HepG2 (cell line): ENCODE data around the gene IMPDH2. TPM values are rescaled to one million over a fixed set of nuclear protein-coding genes. Genes with fewer than 3 reads are reported as not detected.

Experiments
- ATF7 ChIP-seq, 2 experiments: fragments of 450-650 bp in 1 of 2; sonication (generic) in 1 of 2; formaldehyde crosslinking in 1 of 2; IDR thresholded peaks; 2 replicates each; pipeline versions ENCODE4 v1.4.0 to v1.6.1; 2016 to 2020; ENCODE audit warnings: antibody characterized with exemption in 1 of 2, mild to moderate bottlenecking in 1 of 2, missing genetic modification reagents in 1 of 2
- IKZF1 ChIP-seq: fragments of 450-650 bp; IDR thresholded peaks from 2 replicates; pipeline ENCODE4 v1.7.1; 2016
- LCORL ChIP-seq, 2 experiments: fragments of 450-650 bp in 1 of 2; sonication (generic) in 1 of 2; formaldehyde crosslinking in 1 of 2; IDR thresholded peaks; 2 replicates each; pipeline versions ENCODE4 v1.5.0 to v1.6.1; 2017 to 2020; ENCODE audit warnings: antibody characterized with exemption in 1 of 2, missing genetic modification reagents in 1 of 2
- MAFG ChIP-seq: sonication (generic); formaldehyde crosslinking; IDR thresholded peaks from 2 replicates; pipeline ENCODE4 v1.5.1; 2020; ENCODE audit warnings: mild to moderate bottlenecking, missing genetic modification reagents
- MIER2 ChIP-seq: IDR thresholded peaks from 2 replicates; pipeline ENCODE4 v1.6.1; 2016; ENCODE audit warnings: missing biosample characterization, missing genetic modification reagents
- PLRG1 ChIP-seq: fragments of 450-650 bp; conservative IDR thresholded peaks from 2 replicates; pipeline ENCODE4 v1.6.1; 2016
- POLR2AphosphoS2 ChIP-seq: IDR thresholded peaks from 2 replicates; pipeline ENCODE4 v1.6.1; 2011; ENCODE audit warnings: low read depth, low read length, improper control_type of control experiment
- PRDM4 ChIP-seq: sonication (generic); formaldehyde crosslinking; IDR thresholded peaks from 2 replicates; pipeline ENCODE4 v1.9.0; 2021; ENCODE audit warnings: missing genetic modification reagents, borderline replicate concordance
- SMYD3 ChIP-seq: sonication (generic); formaldehyde crosslinking; IDR thresholded peaks from 2 replicates; pipeline ENCODE4 v1.8.1; 2023; ENCODE audit warnings: mild to moderate bottlenecking, missing genetic modification reagents
- THAP11 ChIP-seq: IDR thresholded peaks from 2 replicates; pipeline ENCODE4 v1.6.1; 2016; ENCODE audit warnings: missing biosample characterization, missing genetic modification reagents
- TIGD3 ChIP-seq: sonication (generic); formaldehyde crosslinking; IDR thresholded peaks from 2 replicates; pipeline ENCODE4 v1.5.1; 2020; ENCODE audit warnings: mild to moderate bottlenecking, missing genetic modification reagents, borderline replicate concordance
- ZEB1 ChIP-seq: IDR thresholded peaks from 2 replicates; pipeline ENCODE4 v1.6.1; 2012; ENCODE audit warnings: mild to moderate bottlenecking, low read depth, inconsistent platforms; ENCODE audit not compliant: insufficient replicate concordance
- ZNF335 ChIP-seq: sonication (generic); formaldehyde crosslinking; IDR thresholded peaks from 2 replicates; pipeline ENCODE4 v1.4.0; 2020; ENCODE audit warnings: missing genetic modification reagents
- ZNF441 ChIP-seq: sonication (generic); formaldehyde crosslinking; IDR thresholded peaks from 2 replicates; pipeline ENCODE4 v1.7.0; 2021; ENCODE audit warnings: missing genetic modification reagents, borderline replicate concordance
- ZNF724P ChIP-seq: sonication (generic); formaldehyde crosslinking; IDR thresholded peaks from 2 replicates; pipeline ENCODE4 v1.8.0; 2022; ENCODE audit warnings: missing genetic modification reagents, borderline replicate concordance
- polyA plus RNA-seq, 8 experiments: library from polyadenylated mRNA; depleted of rRNA in 3 of 8; stranded (reverse) in 7 of 8; unstranded in 1 of 8; fragments of >200 nt; fragmentation: Illumina TruSeq in 4 of 8; extraction: Trizol in 4 of 8; gene quantifications; 2 replicates each; pipeline versions ENCODE4 v1.2.1 to v1.2.3, GENCODE V29; 2011 to 2016; ENCODE audit warnings: low read depth in 4 of 8, missing spikeins in 1 of 8, mixed read lengths in 1 of 8; ENCODE audit not compliant: insufficient read depth in 1 of 8
- total RNA-seq, 5 experiments: library from RNA; depleted of rRNA; stranded (reverse); fragments of >200 nt; fragmentation: Illumina TruSeq; extraction: Trizol; gene quantifications; 2 replicates each; pipeline ENCODE4 v1.2.3, GENCODE V29; 2016; ENCODE audit warnings: low read depth in 1 of 5
- TF ChIP-seq, protein P1 (sequence below): IDR thresholded peaks from 2 replicates; pipeline ENCODE4 v1.6.1; 2016
- TF ChIP-seq, protein P2 (sequence below): sonication (generic); formaldehyde crosslinking; IDR thresholded peaks from 2 replicates; pipeline ENCODE4 v1.4.0; 2020; ENCODE audit warnings: missing genetic modification reagents
- TF ChIP-seq, protein P3 (sequence below): sonication (generic); formaldehyde crosslinking; IDR thresholded peaks from 2 replicates; pipeline ENCODE4 v1.5.0; 2020; ENCODE audit warnings: missing genetic modification reagents
- TF ChIP-seq, protein P4 (sequence below): sonication (generic); formaldehyde crosslinking; IDR thresholded peaks from 2 replicates; pipeline ENCODE4 v1.4.0; 2020; ENCODE audit warnings: missing genetic modification reagents, borderline replicate concordance

The IMPDH2 gene
- total and polyA plus RNA-seq, 2 of the 13 experiments (the other 11 are each of a cell fraction or from before 2014, with no cell fraction given) = 248 to 260 TPM

- no peak for TF ChIP-seq SMYD3 (CRISPR knock-in tag)
- TF ChIP-seq PRDM4 (CRISPR knock-in tag) = peak; percentile 63; the same call in 1 of the 2 replicates
- no peak for TF ChIP-seq TIGD3 (CRISPR knock-in tag)
- TF ChIP-seq, protein P1, sequence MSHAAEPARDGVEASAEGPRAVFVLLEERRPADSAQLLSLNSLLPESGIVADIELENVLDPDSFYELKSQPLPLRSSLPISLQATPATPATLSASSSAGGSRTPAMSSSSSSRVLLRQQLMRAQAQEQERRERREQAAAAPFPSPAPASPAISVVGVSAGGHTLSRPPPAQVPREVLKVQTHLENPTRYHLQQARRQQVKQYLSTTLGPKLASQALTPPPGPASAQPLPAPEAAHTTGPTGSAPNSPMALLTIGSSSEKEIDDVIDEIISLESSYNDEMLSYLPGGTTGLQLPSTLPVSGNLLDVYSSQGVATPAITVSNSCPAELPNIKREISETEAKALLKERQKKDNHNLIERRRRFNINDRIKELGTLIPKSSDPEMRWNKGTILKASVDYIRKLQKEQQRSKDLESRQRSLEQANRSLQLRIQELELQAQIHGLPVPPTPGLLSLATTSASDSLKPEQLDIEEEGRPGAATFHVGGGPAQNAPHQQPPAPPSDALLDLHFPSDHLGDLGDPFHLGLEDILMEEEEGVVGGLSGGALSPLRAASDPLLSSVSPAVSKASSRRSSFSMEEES (CRISPR knock-in tag) = no peak; the same call in 1 of the 2 replicates
- no peak for TF ChIP-seq MIER2 (CRISPR knock-in tag)
- TF ChIP-seq ZEB1 = no peak
- TF ChIP-seq, protein P2, sequence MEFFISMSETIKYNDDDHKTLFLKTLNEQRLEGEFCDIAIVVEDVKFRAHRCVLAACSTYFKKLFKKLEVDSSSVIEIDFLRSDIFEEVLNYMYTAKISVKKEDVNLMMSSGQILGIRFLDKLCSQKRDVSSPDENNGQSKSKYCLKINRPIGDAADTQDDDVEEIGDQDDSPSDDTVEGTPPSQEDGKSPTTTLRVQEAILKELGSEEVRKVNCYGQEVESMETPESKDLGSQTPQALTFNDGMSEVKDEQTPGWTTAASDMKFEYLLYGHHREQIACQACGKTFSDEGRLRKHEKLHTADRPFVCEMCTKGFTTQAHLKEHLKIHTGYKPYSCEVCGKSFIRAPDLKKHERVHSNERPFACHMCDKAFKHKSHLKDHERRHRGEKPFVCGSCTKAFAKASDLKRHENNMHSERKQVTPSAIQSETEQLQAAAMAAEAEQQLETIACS (CRISPR knock-in tag) = no peak
- peak; percentile 89; the same call in 1 of the 2 replicates for TF ChIP-seq ZNF724P (CRISPR knock-in tag)
- TF ChIP-seq ZNF335 (CRISPR knock-in tag) = no peak
- TF ChIP-seq MAFG (CRISPR knock-in tag) = no peak
- no peak for TF ChIP-seq PLRG1
- TF ChIP-seq ATF7 (IDR thresholded peaks at IDR 0.05) = no peak
- 0 out of 2 replicates have a peak, but pooled peaks have one; percentile 4 for TF ChIP-seq ATF7 (CRISPR knock-in tag; IDR thresholded peaks at IDR 0.05)
- 0 out of 2 replicates have a peak, but pooled peaks have one; percentile 28 for TF ChIP-seq ZNF441
- no peak for TF ChIP-seq LCORL (IDR thresholded peaks at IDR 0.05)
- TF ChIP-seq LCORL (CRISPR knock-in tag; IDR thresholded peaks at IDR 0.05) = peak; percentile 63; the same call in 1 of the 2 replicates
- no peak for TF ChIP-seq IKZF1
- peak; percentile 93; the same call in 1 of the 2 replicates for TF ChIP-seq POLR2AphosphoS2
- TF ChIP-seq THAP11 = no peak
- TF ChIP-seq, protein P3, sequence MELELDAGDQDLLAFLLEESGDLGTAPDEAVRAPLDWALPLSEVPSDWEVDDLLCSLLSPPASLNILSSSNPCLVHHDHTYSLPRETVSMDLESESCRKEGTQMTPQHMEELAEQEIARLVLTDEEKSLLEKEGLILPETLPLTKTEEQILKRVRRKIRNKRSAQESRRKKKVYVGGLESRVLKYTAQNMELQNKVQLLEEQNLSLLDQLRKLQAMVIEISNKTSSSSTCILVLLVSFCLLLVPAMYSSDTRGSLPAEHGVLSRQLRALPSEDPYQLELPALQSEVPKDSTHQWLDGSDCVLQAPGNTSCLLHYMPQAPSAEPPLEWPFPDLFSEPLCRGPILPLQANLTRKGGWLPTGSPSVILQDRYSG (CRISPR knock-in tag) = 0 out of 2 replicates have a peak, but pooled peaks have one; percentile 93
- TF ChIP-seq, protein P4, sequence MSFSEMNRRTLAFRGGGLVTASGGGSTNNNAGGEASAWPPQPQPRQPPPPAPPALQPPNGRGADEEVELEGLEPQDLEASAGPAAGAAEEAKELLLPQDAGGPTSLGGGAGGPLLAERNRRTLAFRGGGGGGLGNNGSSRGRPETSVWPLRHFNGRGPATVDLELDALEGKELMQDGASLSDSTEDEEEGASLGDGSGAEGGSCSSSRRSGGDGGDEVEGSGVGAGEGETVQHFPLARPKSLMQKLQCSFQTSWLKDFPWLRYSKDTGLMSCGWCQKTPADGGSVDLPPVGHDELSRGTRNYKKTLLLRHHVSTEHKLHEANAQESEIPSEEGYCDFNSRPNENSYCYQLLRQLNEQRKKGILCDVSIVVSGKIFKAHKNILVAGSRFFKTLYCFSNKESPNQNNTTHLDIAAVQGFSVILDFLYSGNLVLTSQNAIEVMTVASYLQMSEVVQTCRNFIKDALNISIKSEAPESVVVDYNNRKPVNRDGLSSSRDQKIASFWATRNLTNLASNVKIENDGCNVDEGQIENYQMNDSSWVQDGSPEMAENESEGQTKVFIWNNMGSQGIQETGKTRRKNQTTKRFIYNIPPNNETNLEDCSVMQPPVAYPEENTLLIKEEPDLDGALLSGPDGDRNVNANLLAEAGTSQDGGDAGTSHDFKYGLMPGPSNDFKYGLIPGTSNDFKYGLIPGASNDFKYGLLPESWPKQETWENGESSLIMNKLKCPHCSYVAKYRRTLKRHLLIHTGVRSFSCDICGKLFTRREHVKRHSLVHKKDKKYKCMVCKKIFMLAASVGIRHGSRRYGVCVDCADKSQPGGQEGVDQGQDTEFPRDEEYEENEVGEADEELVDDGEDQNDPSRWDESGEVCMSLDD (CRISPR knock-in tag) = no peak; the same call in 1 of the 2 replicates
Observed at GRCh38 chr3:49021213-49021812, 7.9 kb downstream of the IMPDH2 start (continued).
